Heart right ventricle (tissue), 16 donors: Measurements from ENCODE around the gene KRT5. TPM values are rescaled to one million over a fixed set of nuclear protein-coding genes. Genes with fewer than 3 reads are reported as not detected.

Experiments used
- ATAC-seq, 8 donors: fragments of 200-7000 bp; cut with Tn5 transposase; one replicate each; pipeline ENCODE4 v1.9.1; 2020; ENCODE audit warnings: mild to moderate bottlenecking in 8 of 8, moderate library complexity in 8 of 8, moderate number of reproducible peaks in 1 of 8
- DNase-seq, 2 donors: peaks; one replicate each; pipeline ENCODE4 v3.0.0-alpha.2; 2020
- H3K27ac ChIP-seq, 10 donors: fragments of 200-600 bp; sonication (generic) in 2 of 10; one replicate each; pipeline versions ENCODE4 v1.5.0 to v1.8.0; 2020 to 2022; ENCODE audit warnings: mild to moderate bottlenecking in 3 of 10
- H3K27me3 ChIP-seq, 7 donors: fragments of 200-600 bp; one replicate each; pipeline ENCODE4 v1.8.0; 2021 to 2022; ENCODE audit warnings: mild to moderate bottlenecking in 2 of 7
- H3K36me3 ChIP-seq, 9 donors: fragments of 200-600 bp; sonication (generic) in 1 of 9; one replicate each; pipeline versions ENCODE4 v1.5.0 to v1.8.0; 2020 to 2022; ENCODE audit warnings: mild to moderate bottlenecking in 2 of 9
- H3K4me1 ChIP-seq, 9 donors: fragments of 200-600 bp; sonication (generic) in 1 of 9; one replicate each; pipeline versions ENCODE4 v1.5.0 to v1.8.0; 2020 to 2022; ENCODE audit warnings: mild to moderate bottlenecking in 4 of 9
- H3K4me3 ChIP-seq, 10 donors: fragments of 200-600 bp; sonication (generic) in 2 of 10; one replicate each; pipeline versions ENCODE4 v1.5.0 to v1.8.0; 2020 to 2022; ENCODE audit warnings: mild to moderate bottlenecking in 7 of 10, moderate library complexity in 2 of 10
- H3K9me3 ChIP-seq, 11 donors: fragments of 200-600 bp in 10 of 11; sonication (generic) in 2 of 11; one replicate each; pipeline versions ENCODE4 v1.5.0 to v1.8.0; 2013 to 2022; ENCODE audit warnings: mild to moderate bottlenecking in 2 of 11, control low read depth in 1 of 11, moderate library complexity in 1 of 11
- CTCF ChIP-seq, 9 donors: fragments of 200-600 bp; sonication (generic) in 2 of 9; IDR thresholded peaks; one replicate each; pipeline versions ENCODE4 v1.5.0 to v1.8.0; 2021 to 2022; ENCODE audit warnings: antibody characterized with exemption in 9 of 9, mild to moderate bottlenecking in 5 of 9, moderate library complexity in 1 of 9
- WGBS, 2 donors: extraction: QIAGEN DNeasy Blood & Tissue Kit; methylation state at CpG; one replicate each; pipeline ENCODE4 v1.1.7; 2013; ENCODE audit warnings: inconsistent platforms in 1 of 2; 5-methylcytosine and 5-hydroxymethylcytosine counted together
- intact Hi-C, 10 donors: fragments of 100-400 bp; cut with DNase I; formaldehyde crosslinking; loops; one replicate each; pipeline versions ENCODE4 v1.11.1 to v1.14.2; 2022
- polyA plus RNA-seq, 2 donors: library from polyadenylated mRNA; stranded (reverse); fragments of 200-250 nt; gene quantifications; one replicate each; pipeline ENCODE4 v1.2.3, GENCODE V29; 2013
- total RNA-seq, 10 donors: library from RNA; stranded (reverse); fragmentation: NEBNext Ultra II Directional in 3 of 10; extraction: Animal tissue kit (Norgen Biotek cat#: 25700) in 3 of 10; gene quantifications; one replicate each; pipeline versions ENCODE4 v1.2.1 to v1.2.4, GENCODE V29; 2021 to 2023
- donor health status: Arrhythmogenic right ventricular cardiomyopathy.
- donor health status: ischemic (EF 13 %, LVEDD 7.1; RV severe dilation, severe dysfunction).
- donor health status: healthy with polysubstance abuse.
- donor health status: DM: no; HTN: yes; CAD: no.
- donor health status: DM: no; HTN: no; CAD: no.
- donor health status: ischemic (EF 25% LVEDD 6.9; RV normal size, moderate dysfunction).
- donor health status: ischemic (EF 25% LVEDD 5.7; RV mildly dilated, moderate dysfunction).
- donor health status: healthy.
- donor health status: DM: yes; HTN: yes; CAD: no.
- donor health status: Ischemic cardiomyopathy.
- donor health status: ischemic (EF 35%, LVEDD 5.7; RV mildly dilated, moderate dysfunction).
- donor health status: nonischemic (EF 11% LVEDD 7.7; RV severe dilation, severe dysfunction).
- donor health status: DM: yes; HTN: yes; CAD: no.
- donor health status: PGD.
- donor health status: ischemic (EF 29% LVEDD 5.4; RV normal size, mild dysfunction).
- donor health status: nonischemic (EF 23%, LVEDD 6.1; RV moderate dilation, normal function).

The KRT5 gene
- total and polyA plus RNA-seq, 12 donors = 0.25 to 1.5 (median 0.67) TPM; not detected in 8

GRCh38 chr12:52487211-52487610 is 33.0 kb downstream of the KRT5 start:
- 39 to 42% methylated on average over 1 of the region's 1 CpG for WGBS, 2 donors
- no peak for ATAC-seq
- H3K9me3 ChIP-seq = peaks cover 0 to 11% (median 0%) of the 10 kb centered on the region in 11 donors
- no peak overlapping the region for H3K27ac ChIP-seq
- no peak overlapping the region for H3K4me3 ChIP-seq
- no peak for DNase-seq
- H3K4me1 ChIP-seq = no peaks in the 10 kb centered on the region
- no peaks in the 10 kb centered on the region for H3K36me3 ChIP-seq
- no peak for TF ChIP-seq CTCF (IDR thresholded peaks at IDR 0.05)
- intact Hi-C loops = no loop called here
- H3K27me3 ChIP-seq = peaks cover 0 to 45% (median 24%) of the 10 kb centered on the region in 7 donors

- DNase-seq (no peak), ATAC-seq (no peak)
- WGBS, 2 donors = 82 to 88% methylated on average over 5 of the region's 5 CpGs
- Histone ChIP-seq H3K27me3 (peaks cover 0 to 43% (median 19%) of the 10 kb centered on the region in 7 donors), H3K4me3 (no peak overlapping the region), H3K4me1 (no peaks in the 10 kb centered on the region), H3K36me3 (no peaks in the 10 kb centered on the region), H3K9me3 (peaks cover 0 to 11% (median 0%) of the 10 kb centered on the region in 11 donors), H3K27ac (no peak overlapping the region)
- TF ChIP-seq CTCF (IDR thresholded peaks at IDR 0.05) = no peak
- intact Hi-C loops = no loop called here
Observed at GRCh38 chr12:52486166-52487105, 33.8 kb downstream of the KRT5 start.

GRCh38 chr12:52480073-52480472 is 40.1 kb downstream of the KRT5 start:
- H3K4me1 ChIP-seq = no peaks in the 10 kb centered on the region
- WGBS, 2 donors = 53 to 64% methylated on average over 3 of the region's 3 CpGs
- H3K36me3 ChIP-seq = no peaks in the 10 kb centered on the region
- H3K4me3 ChIP-seq = no peak overlapping the region
- peaks cover 0 to 14% (median 0%) of the 10 kb centered on the region in 11 donors for H3K9me3 ChIP-seq
- intact Hi-C loops = no loop called here
- no peak for DNase-seq
- no peak for TF ChIP-seq CTCF (IDR thresholded peaks at IDR 0.05)
- no peak for ATAC-seq
- H3K27ac ChIP-seq = no peak overlapping the region
- H3K27me3 ChIP-seq = peaks cover 0 to 38% (median 6%) of the 10 kb centered on the region in 7 donors

- Histone ChIP-seq H3K9me3 (peaks cover 0 to 4% (median 0%) of the 10 kb centered on the region in 11 donors), H3K36me3 (no peaks in the 10 kb centered on the region), H3K27me3 (peaks cover 0 to 15% (median 0%) of the 10 kb centered on the region in 7 donors), H3K27ac (no peak overlapping the region), H3K4me1 (no peaks in the 10 kb centered on the region), H3K4me3 (no peak overlapping the region)
- intact Hi-C loops = no loop called here
- no peak for TF ChIP-seq CTCF (IDR thresholded peaks at IDR 0.05)
- DNase-seq (no peak), ATAC-seq (no peak)
- WGBS, 2 donors = 60 to 70% methylated on average over 2 of the region's 2 CpGs
Observed at GRCh38 chr12:52477651-52478050, 42.5 kb downstream of the KRT5 start.
